Hepatocyte (in vitro differentiated cells): ENCODE measurements around the gene DAB1. TPM values are rescaled to one million over a fixed set of nuclear protein-coding genes. Genes with fewer than 3 reads are reported as not detected.

Experiments
- DNase-seq: peaks from one replicate; pipeline ENCODE4 v3.0.0-alpha.2; 2016; ENCODE audit warnings: low spot score
- H2AFZ ChIP-seq: fragments of 200-600 bp; sonication (generic); 2 replicates; pipeline ENCODE4 v1.6.0; 2016; ENCODE audit warnings: antibody characterized with exemption, mild to moderate bottlenecking
- H3K27ac ChIP-seq: fragments of 200-600 bp; sonication (generic); 2 replicates; pipeline ENCODE4 v1.5.1; 2016; ENCODE audit warnings: mild to moderate bottlenecking
- H3K27me3 ChIP-seq: fragments of 200-600 bp; sonication (generic); 2 replicates; pipeline ENCODE4 v1.6.1; 2016
- H3K36me3 ChIP-seq: fragments of 200-600 bp; sonication (generic); replicated peaks from 2 replicates; pipeline ENCODE4 v1.5.1; 2016; ENCODE audit warnings: low read depth; ENCODE audit not compliant: insufficient read depth
- H3K4me1 ChIP-seq: fragments of 200-600 bp; sonication (generic); 2 replicates; pipeline ENCODE4 v1.5.1; 2016; ENCODE audit warnings: mild to moderate bottlenecking, moderate library complexity; ENCODE audit not compliant: insufficient read depth
- H3K4me2 ChIP-seq: fragments of 200-600 bp; sonication (generic); 2 replicates; pipeline ENCODE4 v1.6.0; 2016
- H3K4me3 ChIP-seq: fragments of 200-600 bp; sonication (generic); 2 replicates; pipeline ENCODE4 v1.5.1; 2016; ENCODE audit warnings: mild to moderate bottlenecking
- H3K79me2 ChIP-seq: fragments of 200-600 bp; sonication (generic); 2 replicates; pipeline ENCODE4 v1.6.0; 2017; ENCODE audit warnings: mild to moderate bottlenecking
- H3K9me2 ChIP-seq: fragments of 200-600 bp; sonication (generic); replicated peaks from 2 replicates; pipeline ENCODE4 v1.6.0; 2017; ENCODE audit warnings: mild to moderate bottlenecking; ENCODE audit not compliant: insufficient read depth
- H3K9me3 ChIP-seq: fragments of 200-600 bp; sonication (generic); 2 replicates; pipeline ENCODE4 v1.5.1; 2016; ENCODE audit warnings: low read depth, mild to moderate bottlenecking
- H4K20me1 ChIP-seq: fragments of 200-600 bp; sonication (generic); 2 replicates; pipeline ENCODE4 v1.6.0; 2016; ENCODE audit warnings: mild to moderate bottlenecking; ENCODE audit not compliant: insufficient read depth, poor library complexity, severe bottlenecking
- EZH2 ChIP-seq: fragments of 200-600 bp; sonication (generic); IDR thresholded peaks from 2 replicates; pipeline ENCODE4 v1.6.1; 2016; ENCODE audit warnings: antibody characterized with exemption, mild to moderate bottlenecking, borderline replicate concordance
- EZH2phosphoT487 ChIP-seq: fragments of 200-600 bp; sonication (generic); IDR thresholded peaks from one replicate; pipeline ENCODE4 v1.6.1; 2018; ENCODE audit warnings: antibody characterized with exemption, mild to moderate bottlenecking, low read depth, moderate library complexity; ENCODE audit not compliant: unreplicated experiment, severe bottlenecking
- WGBS: methylation state at CpG from one replicate; pipeline ENCODE4 v1.1.6; 2016; ENCODE audit warnings: low lambda C conversion rate; ENCODE audit errors: missing lambda C conversion rate; 5-methylcytosine and 5-hydroxymethylcytosine counted together
- polyA plus RNA-seq: library from polyadenylated mRNA; unstranded; fragments of >200 nt; fragmentation: Nextera tagmentation; extraction: Ambion mirVana; gene quantifications from 2 replicates; pipeline ENCODE4 v1.2.1, GENCODE V29; 2016
- total RNA-seq: library from RNA; depleted of rRNA; stranded (reverse); fragments of >200 nt; gene quantifications from 2 replicates; pipeline ENCODE4 v1.2.3, GENCODE V29; 2014
- TF ChIP-seq, protein P1 (sequence below): fragments of 200-600 bp; sonication (generic); IDR thresholded peaks from 2 replicates; pipeline ENCODE4 v1.5.1; 2016; ENCODE audit warnings: antibody characterized with exemption, mild to moderate bottlenecking; ENCODE audit not compliant: poor library complexity

The DAB1 gene
- total and polyA plus RNA-seq, 2 experiments from 2014 or later = 19.5 to 37.6 TPM

DNA sequence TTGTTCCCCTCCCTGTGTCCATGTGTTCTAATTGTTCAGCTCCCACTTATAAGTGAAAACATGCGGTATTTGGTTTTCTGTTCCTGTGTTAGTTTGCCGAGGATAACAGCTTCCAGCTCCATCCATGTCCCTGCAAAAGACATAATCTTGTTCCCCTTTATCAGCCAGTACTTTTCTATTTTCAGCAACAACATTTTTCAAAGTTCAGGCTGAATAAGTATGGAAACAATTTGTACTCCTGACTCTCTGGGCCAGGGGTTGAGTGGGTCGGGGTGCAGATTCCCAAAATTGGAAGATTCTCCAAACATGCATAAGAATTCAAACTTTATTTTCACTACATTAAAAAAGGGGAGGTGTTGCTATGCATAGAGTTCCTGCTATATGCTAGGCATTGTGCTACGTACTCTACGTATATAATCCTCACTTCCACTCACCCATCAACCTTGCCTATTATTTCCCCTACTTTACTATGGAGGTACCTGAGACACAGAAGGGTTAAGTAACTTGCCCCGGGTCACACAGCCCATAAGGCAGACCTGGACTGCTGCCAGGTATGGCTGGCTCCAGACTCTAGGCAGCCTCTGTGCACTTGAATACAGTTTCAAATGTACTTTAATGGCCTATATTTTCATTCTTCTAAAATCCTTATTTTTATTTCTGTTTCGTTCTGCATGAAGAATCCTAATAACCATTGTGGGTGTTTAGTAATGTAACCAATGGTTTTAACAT is 341.0 kb downstream of the DAB1 start:
- Histone ChIP-seq H3K9me3 (no peaks in the 10 kb centered on the region), H4K20me1 (no peaks in the 10 kb centered on the region), H2AFZ (no peak overlapping the region), H3K9me2 (no peaks in the 10 kb centered on the region), H3K4me2 (no peak overlapping the region), H3K27me3 (no peaks in the 10 kb centered on the region), H3K4me1 (no peaks in the 10 kb centered on the region), H3K79me2 (no peaks in the 10 kb centered on the region), H3K4me3 (no peak overlapping the region), H3K36me3 (no peaks in the 10 kb centered on the region), H3K27ac (no peak overlapping the region)
- no peak for TF ChIP-seq EZH2
- no peak for TF ChIP-seq EZH2phosphoT487
- TF ChIP-seq, protein P1, sequence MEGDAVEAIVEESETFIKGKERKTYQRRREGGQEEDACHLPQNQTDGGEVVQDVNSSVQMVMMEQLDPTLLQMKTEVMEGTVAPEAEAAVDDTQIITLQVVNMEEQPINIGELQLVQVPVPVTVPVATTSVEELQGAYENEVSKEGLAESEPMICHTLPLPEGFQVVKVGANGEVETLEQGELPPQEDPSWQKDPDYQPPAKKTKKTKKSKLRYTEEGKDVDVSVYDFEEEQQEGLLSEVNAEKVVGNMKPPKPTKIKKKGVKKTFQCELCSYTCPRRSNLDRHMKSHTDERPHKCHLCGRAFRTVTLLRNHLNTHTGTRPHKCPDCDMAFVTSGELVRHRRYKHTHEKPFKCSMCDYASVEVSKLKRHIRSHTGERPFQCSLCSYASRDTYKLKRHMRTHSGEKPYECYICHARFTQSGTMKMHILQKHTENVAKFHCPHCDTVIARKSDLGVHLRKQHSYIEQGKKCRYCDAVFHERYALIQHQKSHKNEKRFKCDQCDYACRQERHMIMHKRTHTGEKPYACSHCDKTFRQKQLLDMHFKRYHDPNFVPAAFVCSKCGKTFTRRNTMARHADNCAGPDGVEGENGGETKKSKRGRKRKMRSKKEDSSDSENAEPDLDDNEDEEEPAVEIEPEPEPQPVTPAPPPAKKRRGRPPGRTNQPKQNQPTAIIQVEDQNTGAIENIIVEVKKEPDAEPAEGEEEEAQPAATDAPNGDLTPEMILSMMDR = no peak
- no peak for DNase-seq
- 87% methylated on average over 7 of the region's 7 CpGs for WGBS

- 95% methylated on average over 5 of the region's 5 CpGs for WGBS
- H3K36me3 ChIP-seq = no peaks in the 10 kb centered on the region
- TF ChIP-seq, protein P1 = peak; percentile 24
- TF ChIP-seq EZH2 = no peak
- no peak overlapping the region for H3K27ac ChIP-seq
- H3K9me3 ChIP-seq = no peaks in the 10 kb centered on the region
- DNase-seq = no peak
- H3K79me2 ChIP-seq = no peaks in the 10 kb centered on the region
- H3K27me3 ChIP-seq = no peaks in the 10 kb centered on the region
- no peak overlapping the region for H3K4me3 ChIP-seq
- no peaks in the 10 kb centered on the region for H3K4me1 ChIP-seq
- no peaks in the 10 kb centered on the region for H4K20me1 ChIP-seq
- H3K9me2 ChIP-seq = no peaks in the 10 kb centered on the region
- H3K4me2 ChIP-seq = no peak overlapping the region
- no peak overlapping the region for H2AFZ ChIP-seq
Observed at GRCh38 chr1:57079454-57080157, 344.3 kb downstream of the DAB1 start.

DNA sequence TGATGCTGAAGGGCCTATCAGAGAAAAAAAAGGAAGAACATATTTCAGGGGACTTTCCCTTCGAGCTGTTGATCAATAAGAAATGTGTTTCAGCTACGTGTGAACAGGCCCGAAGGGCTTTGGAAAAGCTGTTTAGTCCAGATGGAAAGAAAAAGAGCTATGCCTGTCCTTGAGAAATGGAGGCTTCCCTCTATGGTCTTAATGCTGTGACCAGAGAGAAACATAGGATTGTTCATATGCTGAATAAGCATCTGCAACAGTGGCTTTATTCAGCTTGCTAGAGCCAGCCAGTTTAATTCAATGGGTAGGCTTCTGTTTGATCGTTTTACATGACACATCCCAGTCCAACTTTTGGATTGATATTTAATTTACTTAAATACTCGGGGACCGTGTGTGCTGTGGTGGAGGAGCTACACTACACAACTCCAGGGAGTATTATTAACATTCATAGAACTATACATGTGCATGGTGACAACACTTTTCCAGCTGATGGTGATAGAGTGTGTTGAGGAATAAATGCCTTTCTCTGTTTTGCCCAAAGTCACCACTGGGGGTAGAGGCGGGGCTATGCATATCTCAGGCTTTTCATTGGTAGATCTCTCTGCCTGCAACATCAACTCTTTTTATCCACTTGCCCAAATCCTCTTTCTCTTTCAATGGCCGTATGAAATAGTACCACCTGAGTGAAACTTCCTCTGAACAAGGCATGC is 351.3 kb downstream of the DAB1 start:
- H3K9me2 ChIP-seq = no peaks in the 10 kb centered on the region
- peaks cover 7% of the 10 kb centered on the region for H3K4me1 ChIP-seq
- no peaks in the 10 kb centered on the region for H3K27me3 ChIP-seq
- WGBS = 93% methylated on average over 8 of the region's 8 CpGs
- H3K27ac ChIP-seq = no peak overlapping the region
- no peaks in the 10 kb centered on the region for H4K20me1 ChIP-seq
- no peak overlapping the region for H3K4me3 ChIP-seq
- TF ChIP-seq EZH2phosphoT487 = no peak
- TF ChIP-seq, protein P1 = no peak
- no peak for TF ChIP-seq EZH2
- H3K9me3 ChIP-seq = no peaks in the 10 kb centered on the region
- H3K4me2 ChIP-seq = no peak overlapping the region
- H2AFZ ChIP-seq = no peak overlapping the region
- DNase-seq = no peak
- no peaks in the 10 kb centered on the region for H3K79me2 ChIP-seq
- H3K36me3 ChIP-seq = no peaks in the 10 kb centered on the region
